Measurements from ENCODE around the gene SLC9C1. TPM values are rescaled to one million over a fixed set of nuclear protein-coding genes. Genes with fewer than 3 reads are reported as not detected.

SLC9C1 gene
- total and polyA plus RNA-seq, 2 of the 4 experiments (the other 2 are of a cell fraction) = not detected

- Histone ChIP-seq H4K91ac (ENCODE audit: insufficient read depth, low read depth, low read length) (no peak overlapping the region), H3K18ac (ENCODE audit: low read depth, low read length) (no peak overlapping the region), H2BK120ac (ENCODE audit: low read depth, low read length) (no peak overlapping the region), H4K20me1 (ENCODE audit: insufficient read depth, low read length) (no peaks in the 10 kb centered on the region), H4K8ac (ENCODE audit: low read depth in 2 of 2, low read length in 2 of 2) (no peak overlapping the region), H2AK9ac (replicated peaks; ENCODE audit: low read depth, low read length, poor library complexity) (no peak overlapping the region), H3K4me2 (ENCODE audit: low read depth, low read length) (no peak overlapping the region), H2BK15ac (ENCODE audit: low read depth, low read length) (no peak overlapping the region), H3K27ac (ENCODE audit: insufficient read depth, low read length) (no peak overlapping the region), H3K14ac (replicated peaks; ENCODE audit: low read depth, low read length) (no peak overlapping the region), H3K9me3 (ENCODE audit: control insufficient read depth, insufficient read depth, low read length) (no peaks in the 10 kb centered on the region), H4K5ac (ENCODE audit: low read depth, low read length) (no peak overlapping the region), H3K4me1 (ENCODE audit: control insufficient read depth, insufficient read depth, low read length) (no peaks in the 10 kb centered on the region), H3K27me3 (ENCODE audit: control insufficient read depth, insufficient read depth, low read length) (no peaks in the 10 kb centered on the region), H2BK5ac (ENCODE audit: low read depth, low read length, poor library complexity, severe bottlenecking) (no peak overlapping the region), H3K79me1 (ENCODE audit: low read depth in 1 of 2, low read length in 2 of 2) (peaks cover 2 to 6% of the 10 kb centered on the region in 2 experiments; a peak in 2 of 4 replicates), H3K36me3 (ENCODE audit: control insufficient read depth, insufficient read depth, low read length) (no peaks in the 10 kb centered on the region; the same call in 1 of the 2 replicates), H3K9me1 (ENCODE audit: insufficient read depth, low read length) (no peaks in the 10 kb centered on the region), H3K56ac (ENCODE audit: extremely low read depth, insufficient read depth, low read length) (no peak overlapping the region), H3K4me3 (ENCODE audit: insufficient read depth, low read depth, low read length) (no peak overlapping the region), H3K9ac (ENCODE audit: low read depth, low read length) (no peak overlapping the region), H3K23ac (ENCODE audit: low read depth, low read length) (no peak overlapping the region), H2AK5ac (ENCODE audit: low read depth, low read length) (no peak overlapping the region), H3K4ac (ENCODE audit: low read depth, low read length) (no peak overlapping the region), H2BK20ac (ENCODE audit: low read depth, low read length) (no peak overlapping the region), H2AFZ (replicated peaks; ENCODE audit: low read length, poor library complexity) (no peak overlapping the region)
- intact Hi-C loops (cut with micrococcal nuclease) = no loop called here
- ChIA-PET CTCF (interaction anchor here (0.6 to 1.1 kb wide), 2 partner anchors 16 to 451 kb away, joined by 3 to 4 read pairs; no protein-coding TSS in a partner anchor), POLR2A (ENCODE audit: unreplicated experiment) (no interaction called here)
- dilution Hi-C loops (cut with HindIII; ENCODE audit: low sequenced_read_pairs, unreplicated experiment) = no loop called here
- ATAC-seq (ENCODE audit: low read depth) = no peak
- BruUV-seq (replicated peaks) = no TSS peak
- TF ChIP-seq BHLHE40 (IDR thresholded peaks at IDR 0.05; ENCODE audit: low read depth, low read length) (no peak), MAFK (IDR thresholded peaks at IDR 0.05; ENCODE audit: low read depth, low read length) (no peak), RAD21 (IDR thresholded peaks at IDR 0.05; ENCODE audit: low read length) (no peak), POLR2A (IDR thresholded peaks at IDR 0.05; ENCODE audit: low read depth, low read length) (no peak), RCOR1 (IDR thresholded peaks at IDR 0.05; ENCODE audit: insufficient replicate concordance, low read length) (no peak), NFE2L2 (IDR thresholded peaks at IDR 0.05; ENCODE audit: low read depth, low read length) (no peak), ELK1 (IDR thresholded peaks at IDR 0.05; ENCODE audit: borderline replicate concordance, low read depth, low read length) (no peak), CHD1 (IDR thresholded peaks at IDR 0.05; ENCODE audit: low read depth, low read length) (no peak), SMC3 (IDR thresholded peaks at IDR 0.05; ENCODE audit: low read depth, low read length) (no peak), RFX5 (IDR thresholded peaks at IDR 0.05; ENCODE audit: low read depth, low read length) (no peak), MXI1 (IDR thresholded peaks at IDR 0.05; ENCODE audit: borderline replicate concordance, low read depth, low read length) (no peak)
- DNase-seq = no peak
- in situ Hi-C loops (cut with MboI; ENCODE audit: low sequenced_read_pairs) = no loop called here
- WGBS, 2 experiments (ENCODE audit: extremely low coverage in 2 of 2, insufficient read length in 1 of 2) = 67% methylated on average over 1 of the region's 5 CpGs; no CpG with 5 or more reads in 1 of the 2 experiments
These were observed 184.7 kb downstream of the SLC9C1 start for GRCh38 chr3:112109322-112109721.

Measured in IMR-90 (cell line).